Posterior vena cava (tissue), 2 donors: Measurements from ENCODE around the gene ADAMTS2. TPM values are rescaled to one million over a fixed set of nuclear protein-coding genes. Genes with fewer than 3 reads are reported as not detected.

Experiments
- DNase-seq: peaks from one replicate; pipeline ENCODE4 v3.0.0-alpha.2; 2020; ENCODE audit warnings: low spot score
- intact Hi-C, 2 donors: fragments of 100-400 bp; cut with DNase I; formaldehyde crosslinking; loops; one replicate each; pipeline versions ENCODE4 v1.14.1 to v1.14.2; 2022 to 2023
- total RNA-seq, 2 donors: library from RNA; stranded (reverse); fragmentation: NEBNext Ultra II Directional; extraction: Animal tissue kit (Norgen Biotek cat#: 25700); gene quantifications; one replicate each; pipeline ENCODE4 v1.2.1, GENCODE V29; 2021
- donor health status: DM: yes; HTN: yes; CAD: no.
- donor health status: DM: yes; HTN: yes; CAD: no.

The ADAMTS2 gene
- total RNA-seq, 2 donors from 2014 or later = 27.1 to 62.0 TPM

DNA sequence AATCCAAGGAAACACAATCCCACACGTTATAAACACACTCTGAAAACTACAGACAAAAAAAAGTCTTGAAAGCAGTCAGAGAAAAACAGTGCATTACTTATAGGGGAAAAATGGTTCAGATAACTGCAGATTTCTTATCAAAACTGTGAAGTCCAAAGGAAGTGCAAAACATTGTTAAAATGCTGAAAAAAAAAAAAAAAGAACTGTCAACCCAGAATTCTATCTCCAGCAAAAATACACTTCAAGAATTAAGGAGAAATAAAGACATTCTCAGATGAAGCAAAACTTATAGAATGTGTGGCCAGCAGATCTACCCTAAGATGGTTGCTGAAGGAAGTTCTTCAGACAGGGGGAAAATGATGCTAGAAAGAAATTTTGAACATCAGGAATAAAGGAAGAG, 40.4 kb downstream of the ADAMTS2 start:
- intact Hi-C loops = no loop called here

DNA sequence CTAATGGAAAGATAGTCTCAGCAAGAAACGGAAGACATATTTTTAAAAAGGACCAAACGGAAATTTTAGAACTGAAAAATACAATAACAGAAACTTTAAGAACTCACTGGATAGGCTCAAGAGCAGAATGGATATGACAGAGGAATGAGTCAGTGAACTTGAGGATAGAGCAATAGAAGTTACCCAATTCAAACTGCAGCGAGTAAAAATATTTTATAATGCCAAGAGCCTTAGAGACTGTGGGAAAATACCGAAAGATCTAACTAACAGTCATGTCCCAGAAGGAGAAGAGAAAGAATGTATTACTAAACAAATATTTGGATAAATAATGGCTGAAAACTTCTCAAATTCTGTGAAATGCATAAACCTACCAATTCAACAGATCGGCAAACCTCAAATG, 40.8 kb downstream of the ADAMTS2 start:
- DNase-seq = no peak
- intact Hi-C loops = no loop called here

More for the DNA sequence above, 40.4 kb downstream of the ADAMTS2 start:
- DNase-seq = no peak

DNA sequence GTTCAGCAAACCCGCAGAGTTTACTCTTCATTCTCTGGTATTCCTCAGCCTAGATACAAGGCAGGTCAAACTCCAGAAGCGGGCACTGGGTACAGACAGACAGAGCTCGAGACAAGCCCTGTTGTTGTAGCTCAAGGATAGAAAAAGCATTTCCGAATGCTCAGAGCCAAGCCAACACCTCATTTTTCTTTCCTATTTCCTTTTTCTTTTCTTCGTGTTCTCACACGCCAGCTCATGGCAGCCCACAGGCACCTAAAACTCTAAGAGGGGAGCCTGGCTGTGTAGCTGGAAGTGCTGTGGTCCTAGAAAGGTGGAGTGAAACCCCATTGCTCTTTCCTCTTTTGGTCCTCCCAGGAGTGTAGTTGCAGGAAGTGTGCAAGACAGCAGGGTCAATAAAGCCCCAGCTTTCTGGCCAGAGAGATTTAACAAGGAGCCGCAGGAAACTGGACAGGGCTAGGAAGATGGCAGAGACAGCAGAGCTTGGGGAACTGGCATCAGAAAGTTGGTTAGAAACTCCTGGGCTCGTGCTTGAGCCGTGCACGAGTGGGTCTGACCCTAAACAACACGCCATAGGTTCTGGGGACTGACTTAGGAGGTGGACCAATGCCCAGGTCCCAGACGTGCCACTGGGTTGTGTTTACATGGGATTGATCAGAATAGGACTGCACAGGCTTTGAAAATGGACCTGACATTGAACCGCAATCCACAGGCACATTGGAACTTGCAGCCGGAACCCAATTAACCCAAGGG, 41.6 kb downstream of the ADAMTS2 start:
- peak; percentile 23 for DNase-seq
- intact Hi-C loops = no loop called here

DNA sequence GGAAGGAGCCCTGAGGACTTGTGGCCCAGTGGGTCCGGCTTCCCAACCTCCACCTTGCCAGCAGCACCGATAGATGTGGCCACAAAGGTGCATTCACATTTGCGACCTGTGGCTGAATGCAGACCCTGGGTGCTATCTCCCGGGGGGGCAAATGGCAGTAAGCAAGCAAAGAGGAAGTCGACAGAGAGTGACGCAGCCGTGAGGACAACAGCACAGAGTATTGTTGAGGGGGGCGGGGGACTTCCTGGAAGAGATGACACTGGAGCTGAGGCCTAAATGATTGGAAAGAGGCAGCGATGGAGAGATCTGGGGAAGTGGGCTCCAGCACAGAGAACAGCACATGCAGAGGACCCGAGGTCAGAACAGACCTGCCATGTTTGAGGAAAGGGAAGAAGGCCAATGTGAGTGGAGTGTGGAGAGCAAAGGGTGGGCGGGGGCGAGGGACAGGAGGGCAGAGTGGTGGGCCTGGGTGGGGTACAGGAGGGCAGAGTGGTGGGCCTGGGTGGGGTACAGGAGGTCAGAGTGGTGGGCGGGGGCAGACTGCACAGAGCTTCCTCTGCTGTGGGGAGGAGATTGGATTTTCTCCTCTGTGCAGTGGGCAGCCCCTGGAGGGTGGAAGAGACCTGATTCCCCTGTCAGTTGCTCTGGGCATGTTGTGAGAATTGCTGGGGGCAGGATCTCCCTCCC, 42.6 kb downstream of the ADAMTS2 start:
- peak; percentile 80 for DNase-seq
- intact Hi-C loops = no loop called here

DNA sequence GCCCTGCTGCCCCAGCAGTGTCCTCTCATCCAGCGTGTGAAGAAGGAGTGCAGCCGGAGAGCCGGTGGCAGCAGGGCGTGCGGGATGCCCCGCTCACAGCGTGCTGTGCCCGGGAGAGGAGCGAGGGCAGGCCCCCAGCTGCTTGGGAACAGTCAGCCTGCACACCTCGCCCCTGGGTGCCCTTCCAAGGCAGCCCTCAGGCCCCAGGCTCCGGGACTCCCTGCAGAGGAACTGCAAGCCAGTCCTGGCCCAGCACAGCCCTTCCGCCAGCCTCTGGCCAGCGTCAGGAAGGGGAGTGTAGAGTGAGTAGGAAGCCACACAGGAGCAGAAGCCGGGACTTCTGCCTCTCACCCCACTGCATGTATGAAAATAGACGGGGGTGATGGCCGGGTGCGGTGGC, 43.5 kb downstream of the ADAMTS2 start:
- intact Hi-C loops = no loop called here
- peak; percentile 78 for DNase-seq

DNA sequence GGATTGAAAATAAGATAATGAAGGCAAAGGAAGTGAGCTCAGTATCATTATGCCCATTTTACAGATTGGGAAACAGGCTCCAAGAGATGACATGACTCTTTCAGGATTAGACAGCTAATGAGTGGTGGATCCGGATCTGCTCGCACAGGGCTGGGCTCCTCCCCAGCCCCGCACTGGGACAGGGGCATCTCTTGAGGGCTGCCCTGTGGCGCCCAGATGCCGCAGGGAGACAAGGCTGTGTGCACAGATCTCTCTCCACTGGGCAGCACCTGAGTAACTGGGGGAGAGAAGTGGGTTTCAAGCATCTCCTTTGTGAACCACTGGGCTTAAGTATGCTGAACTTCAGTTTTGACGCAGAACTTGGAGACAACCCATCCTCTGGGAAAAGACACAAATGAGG, 43.9 kb downstream of the ADAMTS2 start:
- intact Hi-C loops = no loop called here
- peak; percentile 16 for DNase-seq

DNA sequence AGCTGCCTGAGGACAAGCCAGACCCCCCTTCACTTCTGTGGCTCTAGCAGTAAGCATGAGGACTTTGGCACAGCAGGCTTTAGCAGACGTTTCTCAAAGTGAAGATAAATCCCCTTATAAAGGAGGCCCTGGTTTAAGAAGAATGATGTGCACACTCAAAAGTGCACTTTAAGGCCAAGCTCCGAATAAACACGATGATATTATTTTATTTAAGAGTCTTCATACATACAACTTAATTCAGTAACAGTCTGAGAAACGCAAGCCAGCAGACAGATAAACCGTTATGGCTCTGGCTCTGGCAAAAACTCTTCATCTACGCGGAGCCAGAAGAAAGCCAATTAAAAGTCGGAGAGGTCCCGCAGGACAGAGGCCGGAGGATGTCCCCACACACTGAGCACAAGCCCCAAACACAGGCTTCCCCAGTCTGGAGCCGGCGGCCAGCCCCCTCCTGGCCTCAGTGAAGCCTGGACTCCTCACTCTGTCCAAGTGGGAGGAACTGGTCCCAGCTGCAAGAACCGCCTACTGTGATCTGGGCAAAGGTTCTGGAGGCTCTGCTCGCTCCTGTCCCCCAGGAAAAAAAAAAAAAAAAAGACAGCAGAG, 44.6 kb downstream of the ADAMTS2 start:
- peak; percentile 87 for DNase-seq
- intact Hi-C loops = no loop called here

DNA sequence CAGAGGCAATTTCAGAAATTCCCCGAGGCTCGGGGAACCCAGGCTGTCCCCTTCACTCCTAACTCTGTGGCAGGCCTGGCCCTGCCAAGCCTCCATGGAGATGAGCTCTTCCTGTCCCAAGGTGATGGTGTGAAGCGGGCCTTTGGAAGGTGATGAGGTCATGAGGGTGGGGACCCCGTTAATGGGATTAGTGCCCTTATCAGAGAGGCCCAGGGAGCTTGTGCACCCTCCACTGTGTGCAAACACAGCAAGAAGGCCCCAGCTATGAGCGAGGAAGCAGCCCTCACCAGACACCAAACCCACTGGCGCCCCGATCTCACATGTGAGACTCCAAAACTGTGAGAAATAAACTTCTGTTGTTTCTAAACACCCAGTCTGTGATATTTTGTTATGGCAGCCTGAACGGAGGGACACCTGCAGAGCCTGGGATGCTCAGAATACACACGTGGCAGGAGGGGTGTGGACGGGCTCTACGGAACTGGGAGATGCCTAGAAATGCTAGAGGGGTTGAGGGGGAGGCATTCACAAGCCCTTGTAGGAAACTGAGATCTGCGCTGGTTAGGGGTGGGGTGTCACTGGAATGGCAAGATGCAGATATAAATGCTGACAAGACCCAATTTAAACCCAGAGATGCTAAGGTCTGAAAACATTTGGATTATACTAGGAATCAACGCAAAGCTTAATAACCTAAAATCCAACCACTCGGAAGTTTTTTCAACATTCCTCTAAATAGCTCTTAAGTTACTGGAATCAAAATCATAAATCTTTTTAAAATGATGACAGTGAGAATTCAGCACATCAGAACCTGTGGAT, 46.9 kb downstream of the ADAMTS2 start:
- intact Hi-C loops = no loop called here
- DNase-seq = peak; percentile 61

DNA sequence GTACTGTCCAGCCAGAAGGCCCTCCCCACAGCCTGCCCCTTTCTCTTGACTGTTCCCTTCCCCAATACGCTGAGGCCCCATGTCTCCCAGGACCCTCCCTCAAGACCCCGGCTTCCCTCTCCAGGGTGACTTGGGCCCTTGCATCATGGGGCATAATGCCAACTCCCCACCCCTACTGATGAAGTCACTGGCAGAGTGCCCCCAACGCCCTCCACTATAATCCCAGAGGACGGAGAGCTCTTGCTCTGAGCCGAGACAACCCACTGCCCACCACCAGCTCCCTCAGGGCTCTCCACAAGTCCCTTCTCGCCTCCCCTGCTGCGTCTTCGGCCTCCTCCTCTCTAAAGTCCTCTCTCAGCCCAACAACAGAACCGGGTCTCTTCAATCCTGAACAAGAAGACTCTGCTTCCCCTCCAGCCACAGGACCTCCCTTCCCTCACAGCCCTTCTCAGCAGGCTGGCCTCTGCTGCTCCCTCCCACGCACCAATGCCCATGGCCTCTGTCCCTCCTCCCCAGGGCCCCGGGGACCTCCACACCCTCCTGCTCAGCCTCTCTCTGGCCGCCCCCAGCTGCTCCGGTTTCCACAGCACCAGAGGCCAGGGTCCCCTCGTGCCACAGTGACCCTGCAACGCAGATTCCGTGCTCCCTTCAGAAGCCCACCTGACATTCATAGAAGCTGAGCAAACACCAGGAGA, 47.6 kb downstream of the ADAMTS2 start:
- DNase-seq = no peak
- intact Hi-C loops = no loop called here

DNA sequence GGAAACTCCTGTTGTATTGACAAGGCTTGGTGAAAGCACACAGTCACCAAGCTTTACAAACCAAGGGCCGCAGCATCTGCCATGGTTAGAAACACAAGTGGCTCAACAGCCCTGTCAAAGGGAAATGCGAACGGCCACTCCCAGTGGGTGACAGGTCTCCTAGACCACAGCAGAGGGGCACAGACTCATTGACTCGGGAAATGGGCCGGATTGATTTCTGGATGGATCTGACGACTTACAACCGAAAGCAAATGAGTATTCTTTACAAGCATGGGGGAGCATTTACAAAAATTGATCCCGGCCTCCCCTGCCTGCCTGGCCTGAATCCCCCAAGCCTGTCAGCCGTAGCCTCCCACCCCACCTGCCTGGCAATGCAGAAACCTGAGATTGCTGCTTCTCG, 48.2 kb downstream of the ADAMTS2 start:
- intact Hi-C loops = no loop called here
- DNase-seq = peak; percentile 67

DNA sequence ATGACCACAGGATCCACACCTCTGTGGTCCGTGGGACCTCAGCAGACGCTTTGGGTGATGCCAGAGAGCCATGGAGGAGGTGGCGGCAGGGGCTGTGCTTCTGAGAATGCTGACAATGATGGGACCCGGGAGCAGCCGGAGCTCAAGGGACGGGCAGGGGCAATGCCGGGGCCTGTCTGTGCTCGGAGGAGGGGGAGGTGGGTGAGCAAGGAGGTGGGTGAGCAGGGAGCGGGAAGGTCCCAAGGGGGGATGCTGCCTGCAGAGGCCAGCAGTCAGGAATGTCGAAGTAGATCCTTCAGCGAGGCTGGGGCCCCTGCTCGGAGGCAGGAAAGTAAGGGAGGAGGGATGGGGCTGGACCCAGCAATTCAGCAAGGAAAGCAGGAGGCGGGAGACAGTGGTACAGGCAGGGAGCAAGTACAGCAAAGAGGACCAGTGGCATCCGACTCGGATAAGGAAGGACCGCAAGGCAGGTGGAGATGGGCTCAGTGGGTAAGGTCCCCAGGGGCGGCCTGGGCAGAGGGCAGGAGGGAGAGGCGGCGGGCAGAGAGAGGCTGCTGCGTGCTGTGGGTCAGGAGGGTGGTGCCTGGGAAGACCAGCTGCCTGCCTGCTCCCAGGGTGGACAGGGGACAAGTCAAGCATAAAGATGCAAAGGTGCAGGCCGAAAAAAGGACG, 49.0 kb downstream of the ADAMTS2 start:
- intact Hi-C loops = no loop called here

DNA sequence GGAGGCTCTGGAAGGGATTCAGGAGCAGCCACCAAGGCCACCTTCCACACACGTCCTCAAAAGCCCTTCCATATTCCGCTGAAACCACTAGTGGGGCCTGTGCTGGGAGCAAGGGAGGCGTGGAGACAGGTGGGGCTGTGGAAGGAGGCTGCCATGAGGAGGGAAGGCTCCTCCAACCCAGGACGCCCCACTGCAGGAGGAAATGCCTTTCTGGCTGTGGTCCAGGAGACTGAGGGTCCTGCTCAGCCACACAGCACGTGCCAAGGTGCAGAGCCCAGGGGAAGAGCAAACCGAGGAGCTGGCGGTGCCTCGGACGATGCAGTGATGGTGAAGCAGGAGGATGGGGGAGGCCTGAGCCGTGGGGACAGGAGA, 49.5 kb downstream of the ADAMTS2 start:
- intact Hi-C loops = no loop called here
- peak; percentile 75 for DNase-seq

More for the DNA sequence above, 49.0 kb downstream of the ADAMTS2 start:
- peak; percentile 73 for DNase-seq

DNA sequence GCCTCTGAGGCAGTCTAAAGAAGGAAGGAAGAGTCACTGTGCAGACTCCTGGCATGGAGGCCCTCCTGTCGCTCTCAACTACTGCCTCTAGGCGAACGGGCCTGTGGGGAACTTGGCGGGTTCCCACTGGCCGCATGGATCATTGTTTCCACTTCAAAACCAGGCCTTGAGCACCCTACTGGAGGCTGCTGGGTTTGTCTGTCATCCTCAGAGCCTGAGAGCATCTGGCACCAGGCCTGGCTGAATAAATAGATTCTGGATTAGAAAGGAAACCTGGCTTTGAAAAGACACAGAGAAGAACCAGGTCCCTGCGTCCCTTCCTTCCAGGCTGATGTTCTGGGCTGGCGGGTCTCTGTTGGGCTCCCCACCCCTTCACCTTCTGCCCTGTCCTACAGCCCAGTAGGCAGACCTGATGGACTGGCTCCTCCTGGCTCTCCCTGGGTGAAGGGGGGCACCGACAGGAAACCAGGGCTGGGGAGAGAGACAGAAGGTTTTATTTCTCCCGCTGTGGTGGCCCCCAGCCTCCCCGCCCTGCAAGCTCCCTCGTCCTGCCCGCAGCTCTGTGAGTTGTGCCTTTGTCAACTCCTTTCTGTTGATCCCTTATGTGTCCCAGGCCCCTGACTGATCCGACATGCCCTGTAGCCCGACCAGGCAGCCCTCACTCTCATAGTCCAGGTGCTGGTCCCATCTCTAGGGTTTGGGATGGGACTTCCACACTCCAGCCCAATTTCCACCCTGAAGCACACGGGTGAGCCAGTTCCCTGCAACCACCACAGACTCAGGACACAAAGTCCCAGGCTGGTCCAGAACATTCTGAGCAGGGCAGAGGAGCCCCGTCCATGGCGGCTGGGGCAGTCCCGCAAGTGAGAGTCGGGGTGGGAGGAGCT, 50.1 kb downstream of the ADAMTS2 start:
- intact Hi-C loops = no loop called here
- DNase-seq = peak; percentile 93

DNA sequence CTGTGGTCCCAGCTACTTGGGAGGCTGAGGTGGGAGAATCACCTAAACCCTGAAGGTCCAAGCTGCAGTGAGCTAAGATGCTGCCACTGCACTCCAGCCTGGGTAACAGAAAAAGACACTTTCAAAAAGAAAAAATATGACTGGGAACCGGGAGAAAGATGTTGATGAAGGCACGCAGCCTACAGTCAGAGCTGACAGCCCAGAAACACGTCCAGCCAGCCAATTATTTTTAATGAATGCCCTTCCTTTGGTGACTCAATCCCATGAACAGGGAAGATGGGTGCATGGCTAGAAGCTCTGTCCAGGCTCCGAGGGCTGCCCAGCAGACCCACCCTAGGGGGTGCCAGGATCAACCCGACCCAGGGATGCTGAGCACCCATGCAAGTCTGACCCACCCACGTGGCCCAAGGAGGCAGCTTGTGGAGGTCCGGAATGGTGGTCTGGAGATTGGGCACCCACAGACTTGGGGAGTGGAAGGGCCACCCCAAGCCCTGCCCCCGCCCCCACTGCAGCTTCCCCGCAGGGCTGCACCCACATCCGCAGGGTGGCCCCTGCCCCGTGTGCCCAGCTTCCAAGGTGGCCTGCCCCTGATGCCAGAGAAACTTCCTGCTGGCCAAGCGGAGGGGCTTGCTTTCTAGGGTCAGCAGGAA, 51.0 kb downstream of the ADAMTS2 start:
- intact Hi-C loops = no loop called here
- peak; percentile 76 for DNase-seq

DNA sequence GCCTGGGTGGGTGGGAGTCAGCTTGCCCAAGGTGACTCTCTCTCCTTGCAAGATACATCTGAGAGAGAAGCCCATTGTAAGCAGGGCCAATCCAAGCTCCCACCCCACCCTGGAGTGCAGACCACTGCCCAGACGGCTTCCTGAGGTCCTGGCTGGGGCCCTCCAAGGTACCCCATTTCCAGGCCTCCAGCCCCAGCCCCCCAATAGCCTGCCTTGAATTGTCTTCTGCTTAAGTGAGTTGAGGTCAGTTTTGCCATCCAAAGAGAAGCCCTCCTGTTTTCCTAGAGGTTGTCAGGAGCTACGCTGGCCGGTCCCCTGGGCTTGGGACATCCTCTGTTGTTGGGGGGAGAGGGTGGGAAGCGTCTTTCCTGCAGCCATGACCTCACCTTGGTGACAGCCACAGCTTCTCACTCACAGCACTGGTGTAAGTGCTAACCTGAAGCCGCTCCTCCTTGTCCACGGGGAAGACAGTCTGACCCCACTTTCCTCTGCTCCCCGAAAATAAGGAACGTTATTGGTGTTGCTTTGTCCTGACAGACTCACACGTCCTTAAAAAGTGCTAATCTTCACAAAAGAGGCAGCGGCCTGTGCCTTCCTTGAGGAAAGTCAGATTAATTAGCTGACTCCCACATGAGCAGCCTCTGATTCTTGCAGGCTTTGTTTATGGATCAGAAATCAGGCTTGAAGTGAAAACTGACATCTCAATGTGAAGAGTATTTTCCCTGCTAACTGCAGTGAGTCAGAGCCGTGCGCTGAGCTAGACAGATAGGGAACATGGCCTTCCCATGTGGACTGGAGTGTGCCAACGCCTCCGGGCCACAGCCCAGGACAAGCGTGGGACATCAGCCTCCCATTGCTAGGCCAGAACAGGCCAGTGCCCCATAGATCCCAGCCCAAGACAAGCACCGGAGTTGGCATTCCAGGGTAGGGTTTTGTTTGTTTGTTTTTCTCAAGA, 52.3 kb downstream of the ADAMTS2 start:
- intact Hi-C loops = no loop called here
- peak; percentile 86 for DNase-seq

DNA sequence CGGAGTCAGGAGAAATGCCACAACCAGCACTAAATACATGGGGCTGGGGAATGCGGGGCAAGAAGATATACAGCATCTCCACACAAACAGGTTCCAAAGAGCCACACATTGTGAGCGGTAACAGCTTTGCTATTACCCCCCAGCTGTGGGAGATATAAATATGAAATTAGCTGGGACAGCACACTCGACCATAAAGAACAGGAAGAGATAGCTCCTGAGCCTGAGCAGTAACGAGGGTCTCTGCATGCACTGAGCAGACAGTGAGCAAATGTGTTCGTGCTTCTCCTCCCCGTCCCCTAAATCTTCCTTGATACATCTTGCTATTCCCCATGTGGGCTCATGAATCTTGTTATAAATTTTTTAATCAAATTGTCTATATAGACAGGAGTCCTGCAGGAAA, 53.1 kb downstream of the ADAMTS2 start:
- intact Hi-C loops = no loop called here
- DNase-seq = peak; percentile 15
